ENCODE data around the gene NAB2.

- no peak for TF ChIP-seq EZH2 (IDR thresholded peaks at IDR 0.05; ENCODE audit: borderline replicate concordance, control insufficient read depth, low read depth, low read length)
- TF ChIP-seq RCOR1 (conservative IDR thresholded peaks at IDR 0.05; ENCODE audit: low read depth, low read length) = no peak
- TF ChIP-seq BMI1 (IDR thresholded peaks at IDR 0.05; ENCODE audit: borderline replicate concordance) = no peak
- no peak for TF ChIP-seq POLR2A (IDR thresholded peaks at IDR 0.05; ENCODE audit: low read depth, low read length)
- no peak for TF ChIP-seq CBFB (IDR thresholded peaks at IDR 0.05; ENCODE audit: low read depth)
- TF ChIP-seq CTCF (IDR thresholded peaks at IDR 0.05 in 2 of 3, conservative IDR thresholded peaks at IDR 0.05 in 1 of 3; ENCODE audit: control insufficient read depth in 2 of 3, extremely low read depth in 1 of 3, insufficient read depth in 1 of 3, low read depth in 3 of 3, low read length in 3 of 3) = no peak
- no peak for TF ChIP-seq EP300 (IDR thresholded peaks at IDR 0.05; ENCODE audit: borderline replicate concordance in 1 of 2, control insufficient read depth in 1 of 2, low read depth in 2 of 2, low read length in 2 of 2)
These were observed 18.7 kb downstream of the NAB2 start for GRCh38 chr12:57107456-57108155.
